Heart left ventricle (tissue), 16 donors: ENCODE measurements around the gene GYG1. TPM values are rescaled to one million over a fixed set of nuclear protein-coding genes. Genes with fewer than 3 reads are reported as not detected.

Experiments used
- ATAC-seq, 4 donors: fragments of 200-7000 bp; cut with Tn5 transposase; one replicate each; pipeline ENCODE4 v1.9.1; 2020 to 2022; ENCODE audit warnings: moderate library complexity in 4 of 4, mild to moderate bottlenecking in 3 of 4, moderate number of reproducible peaks in 1 of 4
- DNase-seq, 5 donors: peaks; one replicate each; pipeline ENCODE4 v3.0.0-alpha.2; 2020
- H3K27ac ChIP-seq, 12 donors: fragments of 200-600 bp; sonication (generic) in 4 of 12; one replicate each; pipeline versions ENCODE4 v1.5.0 to v1.8.0; 2016 to 2022; ENCODE audit warnings: mild to moderate bottlenecking in 2 of 12
- H3K27me3 ChIP-seq, 9 donors: fragments of 200-600 bp; sonication (generic) in 2 of 9; one replicate each; pipeline versions ENCODE4 v1.5.1 to v1.8.0; 2016 to 2022; ENCODE audit warnings: mild to moderate bottlenecking in 3 of 9
- H3K36me3 ChIP-seq, 9 donors: fragments of 200-600 bp; sonication (generic) in 2 of 9; one replicate each; pipeline versions ENCODE4 v1.5.0 to v1.8.0; 2018 to 2022; ENCODE audit warnings: mild to moderate bottlenecking in 2 of 9
- H3K4me1 ChIP-seq, 12 donors: fragments of 200-600 bp; sonication (generic) in 4 of 12; one replicate each; pipeline versions ENCODE4 v1.5.0 to v1.8.0; 2016 to 2022; ENCODE audit warnings: mild to moderate bottlenecking in 3 of 12
- H3K4me3 ChIP-seq, 12 donors: fragments of 200-600 bp; sonication (generic) in 4 of 12; one replicate each; pipeline versions ENCODE4 v1.5.0 to v1.8.0; 2017 to 2022; ENCODE audit warnings: mild to moderate bottlenecking in 9 of 12, moderate library complexity in 4 of 12
- H3K9me3 ChIP-seq, 12 donors: fragments of 200-600 bp; sonication (generic) in 4 of 12; one replicate each; pipeline versions ENCODE4 v1.5.0 to v1.8.0; 2016 to 2022; ENCODE audit warnings: mild to moderate bottlenecking in 1 of 12
- CTCF ChIP-seq, 12 donors: fragments of 200-600 bp; sonication (generic) in 4 of 12; IDR thresholded peaks; one replicate each; pipeline versions ENCODE4 v1.5.0 to v1.8.0; 2018 to 2022; ENCODE audit warnings: antibody characterized with exemption in 12 of 12, mild to moderate bottlenecking in 5 of 12
- POLR2A ChIP-seq, 2 donors: fragments of 450-650 bp; IDR thresholded peaks; one replicate each; pipeline ENCODE4 v1.6.1; 2017; ENCODE audit warnings: antibody characterized with exemption in 2 of 2, mild to moderate bottlenecking in 2 of 2, moderate library complexity in 2 of 2
- WGBS, 4 donors: extraction: QIAGEN DNeasy Blood & Tissue Kit in 2 of 4; methylation state at CpG; one replicate each; pipeline versions ENCODE4 v1.1.5 to v1.1.7; 2013 to 2018; 5-methylcytosine and 5-hydroxymethylcytosine counted together
- intact Hi-C, 10 donors: fragments of 100-400 bp; cut with DNase I; formaldehyde crosslinking; loops; one replicate each; pipeline versions ENCODE4 v1.11.1 to v1.14.2; 2022
- polyA plus RNA-seq, 2 donors: library from polyadenylated mRNA; stranded (reverse); fragments of 200-250 nt; gene quantifications; one replicate each; pipeline ENCODE4 v1.2.3, GENCODE V29; 2013
- total RNA-seq, 9 donors: library from RNA; depleted of rRNA in 2 of 9; stranded (reverse); fragments of >200 nt in 2 of 9; fragmentation: NEBNext Ultra II Directional in 3 of 9; extraction: Animal tissue kit (Norgen Biotek cat#: 25700) in 3 of 9; gene quantifications; one replicate each; pipeline versions ENCODE4 v1.1.0 to v1.2.4, GENCODE V29; 2016 to 2023
- donor health status: ischemic (EF 13 %, LVEDD 7.1; RV severe dilation, severe dysfunction).
- donor health status: healthy with polysubstance abuse.
- donor health status: DM: no; HTN: yes; CAD: no.
- donor health status: DM: no; HTN: no; CAD: no.
- donor health status: ischemic (EF 25% LVEDD 6.9; RV normal size, moderate dysfunction).
- donor health status: ischemic (EF 25% LVEDD 5.7; RV mildly dilated, moderate dysfunction).
- donor health status: healthy.
- donor health status: DM: yes; HTN: yes; CAD: no.
- donor health status: ischemic (EF 35%, LVEDD 5.7; RV mildly dilated, moderate dysfunction).
- donor health status: nonischemic (EF 11% LVEDD 7.7; RV severe dilation, severe dysfunction).
- donor health status: DM: yes; HTN: yes; CAD: no.
- donor health status: PGD.
- donor health status: ischemic (EF 29% LVEDD 5.4; RV normal size, mild dysfunction).
- donor health status: nonischemic (EF 23%, LVEDD 6.1; RV moderate dilation, normal function).

GYG1 gene
- total and polyA plus RNA-seq, 11 donors: 78.2 to 313 (median 144) TPM

GRCh38 chr3:148999806-149000205 lies 8.5 kb downstream of the GYG1 start:
- ATAC-seq (peak in 3 of 4 donors; percentile 65 to 74 (median 67)), DNase-seq (no peak)
- H3K9me3 ChIP-seq: no peaks in the 10 kb centered on the region
- no peak overlapping the region for H3K4me3 ChIP-seq
- H3K27ac ChIP-seq: peak overlapping the region in 10 of 12 donors; percentile 15 to 71 (median 56)
- peaks cover 0 to 83% (median 53%) of the 10 kb centered on the region in 9 donors for H3K36me3 ChIP-seq
- H3K4me1 ChIP-seq: peaks cover 0 to 53% (median 38%) of the 10 kb centered on the region in 12 donors
- intact Hi-C loops: loop anchor here in 2 of 10 donors (10.0 kb wide), 1 partner anchor 85 kb away; the partner anchor contains the start of gene HLTF (in 2 of the 2)
- H3K27me3 ChIP-seq: no peaks in the 10 kb centered on the region
- WGBS, 4 donors: 46 to 62% (median 53%) methylated on average over 3 of the region's 3 CpGs
- no peak for TF ChIP-seq CTCF (IDR thresholded peaks at IDR 0.05)
- TF ChIP-seq POLR2A (IDR thresholded peaks at IDR 0.05): no peak

- Histone ChIP-seq H3K4me1 (peaks cover 0 to 58% (median 38%) of the 10 kb centered on the region in 12 donors), H3K4me3 (no peak overlapping the region), H3K36me3 (peaks cover 0 to 80% (median 50%) of the 10 kb centered on the region in 9 donors), H3K27ac (peak overlapping the region in 8 of 12 donors; percentile 15 to 71 (median 60)), H3K9me3 (no peaks in the 10 kb centered on the region), H3K27me3 (no peaks in the 10 kb centered on the region)
- 51 to 62% (median 62%) methylated on average over 3 of the region's 3 CpGs for WGBS, 4 donors
- TF ChIP-seq POLR2A (IDR thresholded peaks at IDR 0.05) (no peak), CTCF (IDR thresholded peaks at IDR 0.05) (no peak)
- intact Hi-C loops: no loop called here
- ATAC-seq (peak in 1 of 4 donors; percentile 29), DNase-seq (no peak)
These were observed 8.9 kb downstream of the GYG1 start for GRCh38 chr3:149000206-149000745.

DNA sequence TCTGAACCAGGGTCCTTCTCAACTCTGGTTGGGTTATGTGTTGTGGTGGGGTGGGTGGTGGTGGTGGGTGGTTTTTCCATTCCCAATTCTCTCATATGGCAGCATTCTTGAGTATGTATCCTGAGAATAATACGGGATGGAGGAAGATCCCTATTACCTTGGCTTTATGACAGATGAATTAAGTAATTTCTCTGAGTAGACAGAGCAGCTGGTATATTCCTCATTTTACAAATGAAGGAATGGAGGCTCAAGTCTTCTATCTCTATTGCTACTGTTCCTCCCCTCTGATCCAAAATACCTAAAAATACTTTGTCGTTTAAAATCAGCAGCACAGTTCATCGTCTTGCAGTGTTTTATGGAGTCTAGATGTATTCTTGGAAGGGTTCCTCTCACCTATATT lies 10.4 kb downstream of the GYG1 start:
- peaks cover 0 to 80% (median 49%) of the 10 kb centered on the region in 9 donors for H3K36me3 ChIP-seq
- H3K4me1 ChIP-seq: peaks cover 0 to 60% (median 38%) of the 10 kb centered on the region in 12 donors
- no peak overlapping the region for H3K27ac ChIP-seq
- no peak for ATAC-seq
- H3K27me3 ChIP-seq: no peaks in the 10 kb centered on the region
- H3K9me3 ChIP-seq: no peaks in the 10 kb centered on the region
- no peak for TF ChIP-seq CTCF (IDR thresholded peaks at IDR 0.05)
- no peak for TF ChIP-seq POLR2A (IDR thresholded peaks at IDR 0.05)
- intact Hi-C loops: no loop called here
- WGBS, 4 donors: 72 to 80% (median 77%) methylated on average over 3 of the region's 3 CpGs
- no peak for DNase-seq
- no peak overlapping the region for H3K4me3 ChIP-seq

- Histone ChIP-seq H3K27ac (peak overlapping the region in 5 of 12 donors; percentile 12 to 60 (median 35)), H3K4me3 (no peak overlapping the region), H3K36me3 (peaks cover 0 to 80% (median 58%) of the 10 kb centered on the region in 9 donors), H3K4me1 (peaks cover 0 to 43% (median 26%) of the 10 kb centered on the region in 12 donors), H3K27me3 (no peaks in the 10 kb centered on the region), H3K9me3 (no peaks in the 10 kb centered on the region)
- no peak for DNase-seq
- intact Hi-C loops: no loop called here
- 75 to 88% (median 78%) methylated on average over 6 of the region's 6 CpGs for WGBS, 4 donors
- peak in 1 of 4 donors; percentile 72 for ATAC-seq
- TF ChIP-seq POLR2A (IDR thresholded peaks at IDR 0.05) (no peak), CTCF (IDR thresholded peaks at IDR 0.05) (no peak)
These were observed 12.4 kb downstream of the GYG1 start for GRCh38 chr3:149003653-149004305.
